Measurements from ENCODE around the gene RND1.

RND1 gene

GRCh38 chr12:48827026-48827425 lies 38.6 kb downstream of the RND1 start:
- H3K9me3 Mint-ChIP-seq (ENCODE audit: low read depth), result no peaks in the 10 kb centered on the region
- no peaks in the 10 kb centered on the region for H3K27me3 Mint-ChIP-seq
- no peak overlapping the region for H3K4me3 Mint-ChIP-seq
- H3K4me1 Mint-ChIP-seq (ENCODE audit: low read depth), result peaks cover 2% of the 10 kb centered on the region
- no peaks in the 10 kb centered on the region for H3K36me3 Mint-ChIP-seq
- H3K27ac Mint-ChIP-seq, result no peak overlapping the region

- H3K27ac Mint-ChIP-seq, result no peak overlapping the region
- H3K4me3 Mint-ChIP-seq, result no peak overlapping the region
- no peaks in the 10 kb centered on the region for H3K27me3 Mint-ChIP-seq
- no peaks in the 10 kb centered on the region for H3K36me3 Mint-ChIP-seq
- peaks cover 2% of the 10 kb centered on the region for H3K4me1 Mint-ChIP-seq (ENCODE audit: low read depth)
- H3K9me3 Mint-ChIP-seq (ENCODE audit: low read depth), result no peaks in the 10 kb centered on the region
Observed at GRCh38 chr12:48826209-48826855, 39.3 kb downstream of the RND1 start.

GRCh38 chr12:48824905-48825304 lies 40.8 kb downstream of the RND1 start:
- Mint-ChIP-seq H3K9me3 (ENCODE audit: low read depth) (no peaks in the 10 kb centered on the region), H3K27ac (no peak overlapping the region), H3K4me1 (ENCODE audit: low read depth) (peaks cover 2% of the 10 kb centered on the region), H3K36me3 (no peaks in the 10 kb centered on the region), H3K27me3 (no peaks in the 10 kb centered on the region), H3K4me3 (no peak overlapping the region)

- H3K9me3 Mint-ChIP-seq (ENCODE audit: low read depth), result no peaks in the 10 kb centered on the region
- H3K4me1 Mint-ChIP-seq (ENCODE audit: low read depth), result no peaks in the 10 kb centered on the region
- H3K27me3 Mint-ChIP-seq, result no peaks in the 10 kb centered on the region
- H3K4me3 Mint-ChIP-seq, result no peak overlapping the region
- no peak overlapping the region for H3K27ac Mint-ChIP-seq
- no peaks in the 10 kb centered on the region for H3K36me3 Mint-ChIP-seq
Observed at GRCh38 chr12:48824112-48824511, 41.6 kb downstream of the RND1 start.

DNA sequence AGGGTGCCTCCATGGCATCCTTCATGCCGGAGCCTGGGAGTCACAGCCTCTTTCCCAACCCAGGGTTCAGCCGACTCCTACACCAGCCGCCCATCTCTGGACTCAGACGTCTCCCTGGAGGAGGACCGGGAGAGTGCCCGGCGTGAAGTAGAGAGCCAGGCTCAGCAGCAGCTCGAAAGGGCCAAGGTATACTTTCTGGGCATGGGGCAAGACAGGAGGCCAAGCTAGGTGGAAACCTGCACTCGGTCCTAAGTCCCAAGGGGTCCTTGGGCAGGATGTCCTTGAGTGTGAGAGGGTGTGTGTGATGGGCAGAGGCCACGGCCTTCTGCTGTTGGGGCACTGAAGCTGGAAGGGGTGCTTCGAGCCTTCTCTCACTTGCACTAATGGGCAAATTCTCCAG lies 42.4 kb downstream of the RND1 start:
- Mint-ChIP-seq H3K27ac (no peak overlapping the region), H3K4me1 (ENCODE audit: low read depth) (peaks cover 4% of the 10 kb centered on the region)

DNA sequence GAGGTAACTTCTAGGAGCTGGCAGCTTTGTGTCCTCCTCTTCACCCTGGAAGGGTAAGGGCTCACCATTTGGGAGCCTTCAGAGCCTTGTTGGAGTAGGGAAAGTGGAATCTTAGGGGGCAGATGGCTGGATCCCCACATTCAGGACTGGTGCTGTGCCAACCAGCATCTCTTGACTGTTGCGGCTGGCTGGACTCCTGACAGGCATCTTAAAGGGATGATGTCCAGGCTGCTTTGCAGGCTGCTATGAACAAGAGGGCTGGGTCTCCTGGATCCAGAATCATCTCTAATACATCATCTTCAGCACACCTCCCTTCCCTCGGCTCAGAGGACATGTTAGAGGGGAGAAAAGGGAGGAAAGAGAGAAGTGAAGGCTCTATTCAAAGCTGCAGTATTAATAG lies 43.0 kb downstream of the RND1 start:
- peaks cover 8% of the 10 kb centered on the region for H3K4me1 Mint-ChIP-seq (ENCODE audit: low read depth)
- H3K27me3 Mint-ChIP-seq, result no peaks in the 10 kb centered on the region
- no peaks in the 10 kb centered on the region for H3K36me3 Mint-ChIP-seq
- H3K4me3 Mint-ChIP-seq, result no peak overlapping the region
- no peak overlapping the region for H3K27ac Mint-ChIP-seq
- no peaks in the 10 kb centered on the region for H3K9me3 Mint-ChIP-seq (ENCODE audit: low read depth)

More for the DNA sequence above, 42.4 kb downstream of the RND1 start:
- Mint-ChIP-seq H3K4me3 (no peak overlapping the region), H3K9me3 (ENCODE audit: low read depth) (no peaks in the 10 kb centered on the region), H3K36me3 (no peaks in the 10 kb centered on the region), H3K27me3 (no peaks in the 10 kb centered on the region)

DNA sequence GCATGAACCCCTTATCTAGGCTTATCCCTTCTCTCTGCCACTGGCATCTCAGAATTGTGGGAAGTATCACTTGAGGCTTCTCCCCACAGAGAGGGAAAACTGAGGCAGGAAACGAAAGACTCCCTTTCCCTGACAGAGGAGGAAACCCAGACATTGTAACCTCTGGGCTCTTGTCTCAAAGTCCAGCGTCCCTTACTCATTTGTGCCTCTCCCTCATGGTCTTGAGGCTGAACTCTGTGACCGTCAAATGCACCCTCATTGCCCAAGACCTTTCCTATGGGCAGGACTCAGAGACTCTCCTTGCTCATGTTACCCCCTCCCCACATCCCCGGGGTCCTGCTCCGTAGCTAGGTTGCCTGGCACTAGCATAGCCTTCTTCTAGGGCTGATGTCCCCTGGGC lies 43.5 kb downstream of the RND1 start:
- Mint-ChIP-seq H3K4me1 (ENCODE audit: low read depth) (peaks cover 13% of the 10 kb centered on the region), H3K27me3 (peaks cover 2% of the 10 kb centered on the region), H3K4me3 (no peak overlapping the region), H3K36me3 (no peaks in the 10 kb centered on the region), H3K9me3 (ENCODE audit: low read depth) (no peaks in the 10 kb centered on the region), H3K27ac (no peak overlapping the region)

GRCh38 chr12:48819986-48820725 lies 45.5 kb downstream of the RND1 start:
- Mint-ChIP-seq H3K36me3 (no peaks in the 10 kb centered on the region), H3K27me3 (peaks cover 8% of the 10 kb centered on the region), H3K4me3 (peak overlapping the region; percentile 68), H3K9me3 (ENCODE audit: low read depth) (no peaks in the 10 kb centered on the region), H3K4me1 (ENCODE audit: low read depth) (peaks cover 24% of the 10 kb centered on the region), H3K27ac (no peak overlapping the region)

DNA sequence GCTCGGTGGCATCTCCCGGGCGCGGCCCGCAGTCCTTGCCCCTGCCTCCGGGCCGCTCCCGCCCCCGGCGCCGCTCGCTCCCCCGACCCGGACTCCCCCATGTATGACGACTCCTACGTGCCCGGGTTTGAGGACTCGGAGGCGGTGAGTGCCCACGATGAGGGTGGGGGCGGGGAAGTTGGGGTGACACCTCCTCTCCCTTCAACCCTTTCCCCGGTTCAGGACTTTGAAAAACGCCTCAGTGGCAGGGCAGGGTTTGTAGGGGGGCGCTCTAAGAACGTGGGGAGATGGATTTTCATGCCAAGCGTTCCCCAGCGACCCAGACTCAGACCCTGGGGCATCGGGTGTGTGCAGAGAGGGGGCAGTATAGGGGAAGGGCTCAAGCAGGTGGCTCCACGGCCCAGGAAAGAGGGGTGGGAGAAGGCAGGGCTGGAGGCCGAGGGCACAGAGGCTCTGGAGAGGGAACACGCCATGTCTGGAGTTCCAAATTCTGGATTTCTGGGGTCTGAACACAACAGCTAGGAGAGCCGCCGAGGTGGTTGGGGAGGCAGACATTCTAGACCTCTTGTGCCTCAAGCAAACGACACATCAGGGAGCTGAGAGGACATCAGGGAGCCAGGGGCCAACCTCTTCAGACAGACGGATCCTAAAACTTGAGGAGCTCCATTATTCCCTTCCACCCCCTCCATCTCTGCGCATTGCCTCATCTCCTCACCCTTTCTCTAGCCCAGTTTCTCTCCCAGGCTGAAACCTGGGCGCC lies 46.7 kb downstream of the RND1 start:
- peak overlapping the region; percentile 68 for H3K4me3 Mint-ChIP-seq
- H3K9me3 Mint-ChIP-seq (ENCODE audit: low read depth), result no peaks in the 10 kb centered on the region
- no peak overlapping the region for H3K27ac Mint-ChIP-seq
- peaks cover 24% of the 10 kb centered on the region for H3K4me1 Mint-ChIP-seq (ENCODE audit: low read depth)
- H3K27me3 Mint-ChIP-seq, result peaks cover 8% of the 10 kb centered on the region
- no peaks in the 10 kb centered on the region for H3K36me3 Mint-ChIP-seq

DNA sequence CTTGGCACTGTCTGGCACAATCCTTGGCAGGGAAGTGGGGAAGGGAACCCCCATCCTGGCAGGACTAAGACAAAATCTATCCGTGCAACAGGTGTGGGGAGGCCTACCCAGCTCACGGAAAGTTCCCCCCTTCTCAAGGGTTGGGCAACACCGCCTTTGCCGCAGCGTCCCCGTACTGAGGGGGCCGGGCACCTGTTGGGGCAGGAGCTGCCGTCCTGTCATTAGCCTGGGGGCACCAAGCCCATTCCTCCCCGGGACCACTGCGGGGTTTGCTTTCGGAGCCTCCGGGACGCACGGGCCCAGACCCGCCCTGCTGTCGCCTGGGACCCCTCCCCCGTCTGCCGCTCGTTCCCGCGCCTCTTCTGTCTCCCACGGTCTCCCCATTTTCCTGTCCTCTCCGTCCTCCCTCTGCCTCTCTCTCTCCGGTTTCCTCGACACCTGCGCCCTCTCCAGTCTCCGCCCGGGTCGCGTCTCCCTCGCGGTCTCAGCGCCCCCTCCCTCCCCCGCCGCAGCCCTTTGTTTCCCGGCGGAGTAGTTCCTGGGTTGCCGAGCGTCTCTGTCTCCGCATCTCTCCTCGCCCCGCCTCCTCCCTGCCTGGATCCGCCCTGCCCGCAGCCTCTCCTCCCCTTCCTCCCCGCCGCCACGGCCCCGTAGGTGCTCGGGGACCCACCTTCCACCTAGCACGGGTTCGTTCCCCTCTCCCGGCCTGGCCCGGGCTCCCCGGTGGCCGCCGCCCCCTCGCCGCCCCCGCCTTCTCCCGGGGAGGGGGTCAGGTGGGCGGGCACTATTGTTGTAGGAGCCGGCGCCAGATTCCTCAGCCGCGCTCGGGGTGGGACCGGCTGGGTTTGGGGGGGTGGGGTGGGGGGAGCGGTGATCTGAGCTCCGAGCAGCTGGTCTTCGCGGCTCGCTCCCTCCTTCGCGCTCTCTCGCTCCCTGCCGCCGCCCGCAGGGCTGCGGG lies 47.5 kb downstream of the RND1 start, which contains the start of gene CACNB3:
CACNB3 (plus strand) TSS at position 624 of the 958 bp plus-strand sequence. CDS start 434 bp downstream, outside the sequence.
- Mint-ChIP-seq H3K9me3 (ENCODE audit: low read depth) (no peaks in the 10 kb centered on the region), H3K4me1 (ENCODE audit: low read depth) (peaks cover 28% of the 10 kb centered on the region), H3K4me3 (peak within 1 kb of the TSS; percentile 90), H3K36me3 (no peaks in the 10 kb centered on the region), H3K27ac (no peak within 1 kb of the TSS), H3K27me3 (peaks cover 8% of the 10 kb centered on the region)

GRCh38 chr12:48816143-48816854 lies 49.4 kb downstream of the RND1 start:
- H3K4me1 Mint-ChIP-seq (ENCODE audit: low read depth), result peaks cover 30% of the 10 kb centered on the region
- no peak overlapping the region for H3K27ac Mint-ChIP-seq
- peak overlapping the region; percentile 90 for H3K4me3 Mint-ChIP-seq
- no peaks in the 10 kb centered on the region for H3K36me3 Mint-ChIP-seq
- H3K27me3 Mint-ChIP-seq, result peaks cover 8% of the 10 kb centered on the region
- H3K9me3 Mint-ChIP-seq (ENCODE audit: low read depth), result no peaks in the 10 kb centered on the region

DNA sequence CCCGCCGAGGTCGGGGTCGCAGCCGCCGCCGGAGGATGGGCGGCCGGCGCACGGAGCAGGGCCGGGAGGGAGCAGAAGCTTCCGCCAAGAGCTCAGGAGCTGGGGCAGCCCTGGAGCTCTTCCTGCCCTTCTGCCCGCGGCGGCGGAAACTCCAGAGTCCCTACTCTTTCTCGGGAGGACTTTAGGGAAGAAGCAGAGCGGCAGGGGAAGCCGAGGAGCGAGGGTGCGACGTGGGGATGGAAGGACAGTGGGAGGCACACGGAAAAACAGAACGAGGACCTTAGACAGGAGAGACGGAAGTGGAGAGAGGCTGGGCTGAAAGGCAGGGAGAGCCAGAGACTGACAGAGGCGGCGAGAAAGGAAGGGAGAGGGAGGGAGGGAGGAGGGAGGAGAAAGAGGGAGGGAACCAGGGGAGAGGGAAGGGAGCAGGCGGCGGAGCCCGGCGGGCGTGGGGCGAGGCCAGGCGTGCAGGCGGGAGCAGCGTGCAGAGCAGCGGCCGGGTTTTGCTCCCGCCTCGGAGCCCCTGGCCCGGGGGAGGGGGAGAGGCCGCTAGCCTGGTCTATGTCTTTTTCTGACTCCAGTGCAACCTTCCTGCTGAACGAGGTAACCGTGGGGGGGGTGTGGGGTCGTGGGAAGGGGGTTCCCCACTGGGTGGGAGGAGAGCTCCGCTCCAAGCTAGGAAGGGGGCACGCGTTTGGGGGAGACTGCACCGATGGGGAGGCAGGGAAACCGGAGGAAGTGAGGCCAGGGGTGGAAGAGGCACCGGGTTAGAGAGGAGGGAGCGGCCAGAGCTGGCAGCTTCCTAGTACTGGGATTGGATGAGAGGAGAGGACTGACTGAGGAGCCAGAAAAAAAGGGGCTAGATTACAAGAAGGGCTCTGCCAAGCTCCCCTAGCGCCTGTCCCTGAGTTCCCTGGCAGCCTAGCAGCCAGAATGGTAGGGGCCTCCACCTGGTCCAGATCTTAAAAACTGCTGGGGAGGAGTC lies 50.3 kb downstream of the RND1 start:
- H3K4me3 Mint-ChIP-seq, result peak overlapping the region; percentile 90
- H3K4me1 Mint-ChIP-seq (ENCODE audit: low read depth), result peaks cover 30% of the 10 kb centered on the region
- H3K9me3 Mint-ChIP-seq (ENCODE audit: low read depth), result no peaks in the 10 kb centered on the region
- H3K27ac Mint-ChIP-seq, result peak overlapping the region; percentile 28
- no peaks in the 10 kb centered on the region for H3K36me3 Mint-ChIP-seq
- H3K27me3 Mint-ChIP-seq, result peaks cover 8% of the 10 kb centered on the region
